Endodermal cell (in vitro differentiated cells): ENCODE results near the gene CAMKMT. TPM values are rescaled to one million over a fixed set of nuclear protein-coding genes. Genes with fewer than 3 reads are reported as not detected.
A peak's percentile ranks its signal among the peaks of the same experiment; 100 is the strongest.

Experiments used
- DNase-seq: peaks from one replicate; pipeline ENCODE4 v3.0.0-alpha.2; 2017
- H3K27ac ChIP-seq: 2 replicates; pipeline ENCODE4 v1.5.1; 2013; ENCODE audit warnings: mild to moderate bottlenecking, low read depth, low read length, moderate library complexity
- H3K27me3 ChIP-seq: 2 replicates; pipeline ENCODE4 v1.6.1; 2013; ENCODE audit warnings: mild to moderate bottlenecking, low read length, moderate library complexity; ENCODE audit not compliant: insufficient read depth, control insufficient read depth, poor library complexity, severe bottlenecking
- H3K36me3 ChIP-seq: 2 replicates; pipeline ENCODE4 v1.7.0; 2013; ENCODE audit warnings: mild to moderate bottlenecking, low read length, moderate library complexity; ENCODE audit not compliant: control insufficient read depth, insufficient read depth
- H3K4me1 ChIP-seq: one replicate; pipeline ENCODE4 v1.7.0; 2013; ENCODE audit warnings: low read length; ENCODE audit not compliant: control insufficient read depth, insufficient read depth
- H3K4me3 ChIP-seq: 2 replicates; pipeline ENCODE4 v1.5.1; 2013; ENCODE audit warnings: mild to moderate bottlenecking, low read length, moderate library complexity
- H3K9ac ChIP-seq: 2 replicates; pipeline ENCODE4 v1.6.1; 2013; ENCODE audit warnings: mild to moderate bottlenecking, low read length, moderate library complexity; ENCODE audit not compliant: poor library complexity, severe bottlenecking; ENCODE audit errors: extremely low read depth
- H3K9me3 ChIP-seq: 2 replicates; pipeline ENCODE4 v1.6.1; 2013; ENCODE audit warnings: mild to moderate bottlenecking, low read length, moderate library complexity; ENCODE audit not compliant: control insufficient read depth
- H3K27ac Mint-ChIP-seq: 2 replicates; pipeline ENCODE4 v1.8.0; 2020; ENCODE audit warnings: mixed read lengths
- H3K27me3 Mint-ChIP-seq: 2 replicates; pipeline ENCODE4 v1.8.0; 2021; ENCODE audit warnings: mild to moderate bottlenecking, mixed read lengths; ENCODE audit not compliant: insufficient read depth
- H3K36me3 Mint-ChIP-seq: 2 replicates; pipeline ENCODE4 v1.8.0; 2020; ENCODE audit warnings: low read depth, mixed read lengths
- H3K4me1 Mint-ChIP-seq: 2 replicates; pipeline ENCODE4 v1.8.0; 2020; ENCODE audit warnings: mixed read lengths
- H3K4me3 Mint-ChIP-seq: 2 replicates; pipeline ENCODE4 v1.8.0; 2020; ENCODE audit warnings: mild to moderate bottlenecking, moderate library complexity, mixed read lengths
- H3K9me3 Mint-ChIP-seq: 2 replicates; pipeline ENCODE4 v1.8.0; 2020; ENCODE audit warnings: mild to moderate bottlenecking, mixed read lengths
- WGBS, 2 experiments: methylation state at CpG; one replicate each; pipeline versions ENCODE4 v1.1.5 to v1.1.7; 2013; ENCODE audit warnings: missing lambda C conversion rate in 2 of 2, mixed read lengths in 1 of 2; ENCODE audit not compliant: insufficient coverage in 1 of 2, insufficient read length in 1 of 2; 5-methylcytosine and 5-hydroxymethylcytosine counted together
- total RNA-seq, 2 donors: library from RNA; stranded (reverse); fragmentation: NEBNext Ultra II Directional in 1 of 2; extraction: Animal tissue kit (Norgen Biotek cat#: 25700) in 1 of 2; gene quantifications; 2 replicates in 1 of 2; 3 replicates in 1 of 2; pipeline ENCODE4 v1.2.1, GENCODE V29; 2021
- TF ChIP-seq, protein P1 (sequence below): fragments of 200-600 bp; sonication (generic); conservative IDR thresholded peaks from 2 replicates; pipeline ENCODE4 v1.5.0; 2021; ENCODE audit warnings: antibody characterized with exemption, mild to moderate bottlenecking

CAMKMT gene
- total RNA-seq, 2 donors from 2014 or later = 31.4 to 57.5 TPM

DNA sequence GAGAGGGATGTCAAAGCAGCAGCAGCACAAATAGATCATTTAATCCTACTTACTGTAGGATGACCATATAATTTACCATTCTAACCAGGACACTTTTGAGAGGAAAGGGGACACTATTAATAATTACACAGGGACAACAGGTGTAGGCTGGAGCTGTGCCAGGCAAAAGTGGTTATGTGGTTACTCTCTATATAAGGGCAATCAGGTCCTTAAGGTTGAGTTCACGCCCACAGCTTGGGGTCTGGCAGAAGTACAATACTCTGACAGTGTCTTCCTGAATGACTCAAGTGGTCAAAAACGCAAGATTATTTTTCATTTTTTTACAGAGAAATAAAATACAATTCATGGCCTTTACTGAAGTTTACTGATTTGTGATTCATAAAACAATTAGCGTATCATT is 3.2 kb upstream of the CAMKMT start:
- no peak overlapping the region for H3K4me3 ChIP-seq

DNA sequence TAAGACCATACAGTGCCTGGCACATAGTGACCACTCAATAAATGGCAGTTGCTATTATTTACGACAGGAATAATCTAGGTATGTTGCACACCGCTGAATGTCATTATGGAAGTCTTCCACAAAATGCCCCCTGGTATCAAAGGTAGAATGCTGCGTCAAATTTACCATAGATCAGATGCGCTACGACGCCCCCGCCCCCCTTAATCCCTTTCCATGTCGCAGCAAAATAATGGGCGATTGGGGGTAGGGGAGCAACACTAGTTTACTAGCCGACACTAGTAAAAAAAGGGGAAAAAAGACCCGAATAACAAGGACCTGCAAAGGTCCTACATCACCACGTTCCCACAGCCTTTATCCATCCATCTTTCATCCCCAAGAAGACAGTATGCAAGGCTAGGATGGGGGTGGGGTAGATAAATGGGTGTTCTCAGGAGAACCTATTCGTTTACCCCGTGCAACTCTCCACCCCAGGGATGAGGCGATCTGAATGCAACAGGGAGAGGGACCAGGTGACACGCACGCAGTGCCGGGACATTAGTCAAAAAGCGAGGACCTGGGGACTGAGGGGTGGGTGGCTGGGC is 908 bp upstream of the CAMKMT start:
- H3K4me3 ChIP-seq = peak overlapping the region; percentile 89
- Mint-ChIP-seq H3K27ac (peak overlapping the region; percentile 100), H3K4me1 (peaks cover 15% of the 10 kb centered on the region), H3K9me3 (no peaks in the 10 kb centered on the region), H3K36me3 (peaks cover 2% of the 10 kb centered on the region), H3K27me3 (no peaks in the 10 kb centered on the region), H3K4me3 (peak overlapping the region; percentile 82)
- H3K9me3 ChIP-seq = no peaks in the 10 kb centered on the region
- H3K9ac ChIP-seq = peak overlapping the region; percentile 79
- no peaks in the 10 kb centered on the region for H3K27me3 ChIP-seq
- H3K27ac ChIP-seq = peak overlapping the region; percentile 92
- TF ChIP-seq, protein P1, sequence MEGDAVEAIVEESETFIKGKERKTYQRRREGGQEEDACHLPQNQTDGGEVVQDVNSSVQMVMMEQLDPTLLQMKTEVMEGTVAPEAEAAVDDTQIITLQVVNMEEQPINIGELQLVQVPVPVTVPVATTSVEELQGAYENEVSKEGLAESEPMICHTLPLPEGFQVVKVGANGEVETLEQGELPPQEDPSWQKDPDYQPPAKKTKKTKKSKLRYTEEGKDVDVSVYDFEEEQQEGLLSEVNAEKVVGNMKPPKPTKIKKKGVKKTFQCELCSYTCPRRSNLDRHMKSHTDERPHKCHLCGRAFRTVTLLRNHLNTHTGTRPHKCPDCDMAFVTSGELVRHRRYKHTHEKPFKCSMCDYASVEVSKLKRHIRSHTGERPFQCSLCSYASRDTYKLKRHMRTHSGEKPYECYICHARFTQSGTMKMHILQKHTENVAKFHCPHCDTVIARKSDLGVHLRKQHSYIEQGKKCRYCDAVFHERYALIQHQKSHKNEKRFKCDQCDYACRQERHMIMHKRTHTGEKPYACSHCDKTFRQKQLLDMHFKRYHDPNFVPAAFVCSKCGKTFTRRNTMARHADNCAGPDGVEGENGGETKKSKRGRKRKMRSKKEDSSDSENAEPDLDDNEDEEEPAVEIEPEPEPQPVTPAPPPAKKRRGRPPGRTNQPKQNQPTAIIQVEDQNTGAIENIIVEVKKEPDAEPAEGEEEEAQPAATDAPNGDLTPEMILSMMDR = no peak
- no peaks in the 10 kb centered on the region for H3K36me3 ChIP-seq
- H3K4me1 ChIP-seq = peaks cover 6% of the 10 kb centered on the region
- 7 to 26% methylated on average over 3 to 18 of the region's 19 CpGs for WGBS, 2 experiments
- no peak for DNase-seq

More for the DNA sequence above, 3.2 kb upstream of the CAMKMT start:
- Mint-ChIP-seq H3K4me1 (peaks cover 15% of the 10 kb centered on the region), H3K36me3 (no peaks in the 10 kb centered on the region), H3K4me3 (no peak overlapping the region), H3K27me3 (no peaks in the 10 kb centered on the region), H3K9me3 (no peaks in the 10 kb centered on the region), H3K27ac (no peak overlapping the region)
- peaks cover 6% of the 10 kb centered on the region for H3K4me1 ChIP-seq
- WGBS, 2 experiments = 94 to 100% methylated on average over 1 to 3 of the region's 3 CpGs
- TF ChIP-seq, protein P1 = no peak
- H3K9ac ChIP-seq = no peak overlapping the region
- H3K9me3 ChIP-seq = no peaks in the 10 kb centered on the region
- no peak overlapping the region for H3K27ac ChIP-seq
- H3K36me3 ChIP-seq = no peaks in the 10 kb centered on the region
- no peak for DNase-seq
- H3K27me3 ChIP-seq = no peaks in the 10 kb centered on the region

DNA sequence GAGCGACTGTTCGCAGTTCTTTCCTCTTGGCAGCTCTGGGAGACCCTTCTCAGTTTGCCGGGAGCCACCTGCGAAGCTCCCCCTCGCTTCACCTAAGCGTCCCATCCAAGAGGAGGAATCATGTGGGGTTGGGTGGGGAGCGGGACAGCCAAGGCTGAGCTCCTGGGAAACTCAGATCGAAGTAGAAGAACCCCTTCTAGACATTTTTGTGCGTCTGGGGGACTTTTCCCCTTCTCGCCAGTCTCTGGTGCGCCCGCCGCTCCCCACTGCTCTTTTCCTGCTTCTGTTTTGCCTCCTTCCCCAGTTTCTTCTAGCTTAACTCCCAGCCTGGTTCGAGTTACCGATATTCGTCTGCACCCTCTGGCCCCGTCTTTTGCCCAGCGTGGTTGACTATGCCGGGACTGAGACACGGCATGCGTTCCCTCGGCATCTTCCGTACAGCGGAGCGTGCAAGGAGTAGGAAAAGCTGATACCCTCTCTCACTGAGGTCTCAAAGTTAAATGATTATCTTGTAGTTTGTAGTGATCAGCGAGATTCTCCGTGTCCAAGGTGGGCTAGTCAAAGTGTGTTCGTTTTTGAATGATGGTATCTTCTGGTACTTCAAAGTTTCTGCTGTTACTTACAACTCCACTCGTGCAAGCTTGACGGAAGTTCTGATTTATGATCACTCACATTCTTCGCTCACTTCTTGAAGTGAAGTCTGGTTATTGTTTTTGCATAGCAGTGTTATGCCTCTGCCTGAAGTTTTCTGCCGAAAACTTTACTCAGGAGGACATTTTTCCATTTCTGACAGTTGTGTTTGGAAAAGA is 664 bp downstream of the CAMKMT start:
- WGBS, 2 experiments = 2 to 5% methylated on average over 7 to 32 of the region's 32 CpGs
- peaks cover 2% of the 10 kb centered on the region for H3K36me3 Mint-ChIP-seq

More for the DNA sequence above, 664 bp downstream of the CAMKMT start:
- Mint-ChIP-seq H3K4me3 (peak overlapping the region; percentile 82), H3K27me3 (no peaks in the 10 kb centered on the region), H3K4me1 (peaks cover 15% of the 10 kb centered on the region), H3K27ac (peak overlapping the region; percentile 88), H3K9me3 (no peaks in the 10 kb centered on the region)
- TF ChIP-seq, protein P1 = no peak
- peaks cover 6% of the 10 kb centered on the region for H3K4me1 ChIP-seq
- H3K9me3 ChIP-seq = no peaks in the 10 kb centered on the region
- peak overlapping the region; percentile 89 for H3K4me3 ChIP-seq
- H3K27ac ChIP-seq = no peak overlapping the region
- no peaks in the 10 kb centered on the region for H3K36me3 ChIP-seq
- H3K27me3 ChIP-seq = no peaks in the 10 kb centered on the region
- DNase-seq = no peak
- peak overlapping the region; percentile 79 for H3K9ac ChIP-seq
